ENCODE measurements around the gene PHF3.

The PHF3 gene

GRCh38 chr6:63683071-63683603 lies 47.5 kb downstream of the PHF3 start:
- no peak overlapping the region for H3K27ac ChIP-seq
- no peak for TF ChIP-seq CTCF (conservative IDR thresholded peaks at IDR 0.05; ENCODE audit: low read depth)
- POLR2A ChIA-PET (ENCODE audit: low non-redundant PET), result no interaction called here
- CTCF ChIA-PET, result interaction anchor here (0.9 kb wide), 1 partner anchor 9 kb away, joined by 4 read pairs; no protein-coding TSS in a partner anchor
- no peak for DNase-seq (ENCODE audit: low spot score)

- no peak overlapping the region for H3K27ac ChIP-seq
- ChIA-PET CTCF (interaction anchor here (0.6 kb wide), 1 partner anchor 96 kb away, joined by 3 read pairs; no protein-coding TSS in a partner anchor), POLR2A (ENCODE audit: low non-redundant PET) (no interaction called here)
- no peak for TF ChIP-seq CTCF (conservative IDR thresholded peaks at IDR 0.05; ENCODE audit: low read depth)
- DNase-seq (ENCODE audit: low spot score), result no peak
Measured at GRCh38 chr6:63685446-63686379, 50.1 kb downstream of the PHF3 start.

GRCh38 chr6:63689421-63689820 lies 53.8 kb downstream of the PHF3 start:
- ChIA-PET CTCF (interaction anchor here (0.8 kb wide), 1 partner anchor 75 kb away, joined by 3 read pairs; no protein-coding TSS in a partner anchor), POLR2A (ENCODE audit: low non-redundant PET) (no interaction called here)
- no peak overlapping the region for H3K27ac ChIP-seq

GRCh38 chr6:63690221-63690620 lies 54.6 kb downstream of the PHF3 start:
- POLR2A ChIA-PET (ENCODE audit: low non-redundant PET), result no interaction called here
- CTCF ChIA-PET, result interaction anchor here (0.5 to 0.8 kb wide), 2 partner anchors 44 to 74 kb away, joined by 3 read pairs; no protein-coding TSS in a partner anchor

More at GRCh38 chr6:63689421-63689820, 53.8 kb downstream of the PHF3 start:
- DNase-seq (ENCODE audit: low spot score), result no peak
- no peak for TF ChIP-seq CTCF (conservative IDR thresholded peaks at IDR 0.05; ENCODE audit: low read depth)

GRCh38 chr6:63705707-63706106 lies 70.1 kb downstream of the PHF3 start:
- no peak for TF ChIP-seq CTCF (conservative IDR thresholded peaks at IDR 0.05; ENCODE audit: low read depth)
- H3K27ac ChIP-seq, result no peak overlapping the region
- no peak for DNase-seq (ENCODE audit: low spot score)
- ChIA-PET POLR2A (ENCODE audit: low non-redundant PET) (no interaction called here), CTCF (interaction anchor here (0.6 kb wide), 1 partner anchor 81 kb away, joined by 3 read pairs; no protein-coding TSS in a partner anchor)

More at GRCh38 chr6:63690221-63690620, 54.6 kb downstream of the PHF3 start:
- H3K27ac ChIP-seq, result no peak overlapping the region
- DNase-seq (ENCODE audit: low spot score), result no peak
- no peak for TF ChIP-seq CTCF (conservative IDR thresholded peaks at IDR 0.05; ENCODE audit: low read depth)

GRCh38 chr6:63706630-63707029 lies 71.0 kb downstream of the PHF3 start:
- ChIA-PET CTCF (no interaction called here), POLR2A (ENCODE audit: low non-redundant PET) (no interaction called here)
- TF ChIP-seq CTCF (conservative IDR thresholded peaks at IDR 0.05; ENCODE audit: low read depth), result no peak
- no peak overlapping the region for H3K27ac ChIP-seq
- no peak for DNase-seq (ENCODE audit: low spot score)

Measured in RWPE1 (cell line).